UCSD-AML1 (cell line): ENCODE measurements around the gene AMBN.

Source experiments
- DNase-seq: peaks from one replicate; lab custom pipeline; 2025; ENCODE audit not compliant: unreplicated experiment; lab: John Stamatoyannopoulos, UW

Gene AMBN

GRCh38 chr4:70591955-70592582 is at the start of gene AMBN:
TSS of gene AMBN (plus strand) at chr4:70592256. CDS start at chr4:70592359, 103 bp downstream.
- DNase-seq: no peak

DNA sequence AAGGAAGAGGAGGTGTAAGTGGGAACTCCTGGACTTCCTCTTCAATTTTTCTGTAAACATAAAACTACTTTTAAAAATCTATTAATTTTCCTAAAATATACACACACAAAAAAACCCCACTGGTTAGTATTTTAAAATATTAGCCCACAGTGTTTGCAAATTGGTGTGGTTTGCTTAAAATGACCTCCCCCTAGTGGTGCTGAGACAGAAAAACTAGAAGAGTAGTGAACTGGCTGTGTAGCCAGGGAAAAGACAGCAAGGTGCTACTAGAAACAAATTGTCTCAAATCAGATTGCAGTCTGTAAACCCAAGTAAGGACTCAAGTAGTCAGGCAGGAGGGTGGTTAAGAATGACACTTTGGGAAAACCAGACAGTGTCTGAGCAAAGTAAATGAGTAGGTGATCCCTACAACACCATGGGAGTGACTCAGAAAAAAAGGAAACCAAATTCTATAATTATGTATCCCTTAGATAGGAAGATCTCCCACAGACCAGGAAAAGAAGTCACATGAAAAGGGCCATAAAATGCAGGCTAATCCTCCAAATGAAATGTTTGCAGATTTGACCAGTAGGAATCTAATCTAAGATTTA is 47.7 kb upstream of the AMBN start:
- DNase-seq: no peak

DNA sequence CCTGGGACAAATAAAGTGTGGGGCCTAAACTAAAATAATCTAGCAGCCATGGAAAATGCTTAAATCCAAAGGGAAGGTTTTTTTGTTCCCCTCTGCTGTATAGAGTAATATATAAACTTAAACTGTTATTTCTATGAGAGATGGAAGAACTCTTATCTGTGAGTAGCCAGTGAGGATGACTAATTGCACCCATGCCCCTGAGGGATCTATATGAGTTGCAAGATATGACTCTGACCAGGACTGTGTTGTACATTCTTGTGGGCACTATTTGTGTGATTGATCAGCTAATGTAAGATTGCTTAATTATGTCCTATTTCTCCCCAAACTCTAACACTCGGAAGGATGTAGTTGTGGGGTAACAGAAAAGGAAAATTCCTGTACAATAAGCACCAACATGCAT is 35.2 kb upstream of the AMBN start:
- DNase-seq: no peak

DNA sequence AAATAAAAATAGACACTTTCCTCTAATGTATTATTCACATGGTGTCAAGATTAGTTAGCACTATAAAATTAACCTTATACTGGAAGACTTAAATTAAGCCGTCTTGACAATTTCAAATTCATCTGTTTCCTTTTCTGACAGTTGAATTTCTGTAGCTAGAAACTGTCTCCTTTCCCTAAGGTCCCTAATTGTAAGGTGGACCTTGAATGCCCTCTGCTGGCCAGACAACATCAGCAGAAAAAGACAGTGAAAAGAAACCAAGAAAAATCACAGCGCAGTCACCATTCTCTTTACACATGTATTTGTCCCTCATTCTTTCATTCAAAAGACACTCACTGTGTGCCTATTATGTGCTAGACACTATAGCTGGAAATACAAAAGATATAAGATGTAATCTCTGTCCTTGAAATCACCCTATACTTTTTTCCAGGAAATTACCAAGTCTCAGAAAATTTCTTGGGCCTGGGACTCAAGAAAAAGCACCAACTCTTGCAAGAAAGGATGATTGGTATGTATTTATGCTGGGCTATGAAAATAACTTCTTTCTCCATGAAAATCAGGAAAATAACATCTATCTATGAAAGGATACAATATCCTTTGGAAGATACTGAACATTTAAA is 32.7 kb upstream of the AMBN start:
- DNase-seq: peak; percentile 10

GRCh38 chr4:70559924-70560323 is 32.1 kb upstream of the AMBN start:
- no peak for DNase-seq

- DNase-seq: no peak
Observed at GRCh38 chr4:70564033-70564432, 28.0 kb upstream of the AMBN start.

- DNase-seq: no peak
Observed at GRCh38 chr4:70570796-70571195, 21.3 kb upstream of the AMBN start.

DNA sequence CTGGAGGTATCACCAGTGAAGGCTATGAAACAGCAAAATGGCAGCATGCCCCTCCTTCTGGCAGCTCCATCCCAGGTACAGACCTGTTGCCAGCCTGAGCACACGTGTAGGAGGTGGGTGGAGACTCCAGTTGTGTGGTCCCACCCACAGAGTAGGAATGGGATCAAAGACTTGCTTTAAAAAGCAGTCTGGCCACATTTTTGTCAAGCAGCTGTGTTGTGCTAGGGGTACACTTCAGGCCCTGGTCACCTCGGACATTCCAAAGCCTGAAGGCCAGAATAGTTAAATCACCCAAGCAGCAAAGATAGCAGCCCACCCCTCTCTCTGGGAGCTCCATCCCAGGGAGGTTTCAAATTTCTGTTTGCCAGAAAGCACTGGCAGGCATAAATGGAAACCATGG is 20.3 kb upstream of the AMBN start:
- DNase-seq: no peak

- DNase-seq: no peak
Observed at GRCh38 chr4:70575964-70576363, 16.1 kb upstream of the AMBN start.

GRCh38 chr4:70577220-70577927 is 14.7 kb upstream of the AMBN start:
- no peak for DNase-seq

GRCh38 chr4:70581980-70582379 is 10.1 kb upstream of the AMBN start:
- DNase-seq: no peak

DNA sequence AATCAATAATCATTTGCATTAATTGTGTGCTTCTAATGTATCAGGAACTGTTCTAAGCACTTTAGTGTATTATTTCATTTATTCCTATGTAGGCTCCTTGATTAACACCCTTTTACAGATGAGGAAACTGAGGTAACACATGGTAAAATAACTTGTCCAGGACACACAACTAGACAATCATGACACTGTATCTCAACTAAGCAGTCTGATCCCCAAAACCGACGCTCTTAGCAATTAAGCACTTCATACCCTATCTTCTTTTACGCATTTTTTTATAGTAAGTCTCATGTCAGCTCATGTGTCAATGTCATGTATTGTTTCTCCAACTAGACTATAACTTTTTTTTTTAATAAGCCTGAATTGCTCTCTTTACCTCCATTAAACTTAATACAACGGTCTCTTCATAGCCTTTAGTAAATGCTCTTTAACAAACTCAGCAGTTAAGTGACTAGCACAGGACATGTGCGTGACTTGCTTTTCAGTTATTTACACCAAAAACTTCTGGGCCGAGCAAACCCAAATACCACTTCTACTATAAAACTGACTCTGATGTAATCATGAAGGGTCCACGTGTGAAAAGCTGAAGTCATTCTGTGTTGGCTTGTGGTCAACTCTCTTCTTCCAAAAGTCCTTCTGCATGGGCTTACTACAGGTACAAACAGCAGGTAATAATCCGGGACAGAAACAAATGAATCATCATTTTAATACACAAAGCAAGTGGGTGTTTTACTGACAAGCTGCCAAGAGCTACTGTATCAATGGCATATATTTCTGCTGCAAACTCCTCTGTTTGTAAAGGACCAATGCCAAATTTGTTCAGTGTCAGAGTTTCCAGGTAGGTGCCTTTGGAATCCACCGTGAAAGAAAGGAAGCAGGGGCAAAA is 7.9 kb upstream of the AMBN start:
- DNase-seq: no peak

DNA sequence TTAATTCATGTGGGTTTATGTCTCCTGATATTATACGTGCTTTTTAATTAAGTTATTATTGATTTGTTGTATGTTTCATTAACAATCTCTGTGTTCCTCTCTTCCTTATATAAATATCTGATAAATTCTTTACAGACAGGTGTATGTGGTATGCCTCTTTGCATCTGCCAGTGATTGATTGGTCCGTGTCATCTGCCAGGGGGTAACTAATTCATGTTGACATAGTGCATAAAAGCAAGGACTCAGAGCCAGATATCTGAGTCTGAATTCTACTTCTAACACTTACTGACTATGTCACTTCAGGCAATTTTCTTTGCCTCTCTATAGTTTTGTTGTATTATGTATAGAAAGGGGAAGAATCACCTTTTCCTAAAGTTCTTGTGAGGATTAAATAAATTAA is 5.2 kb upstream of the AMBN start:
- no peak for DNase-seq

DNA sequence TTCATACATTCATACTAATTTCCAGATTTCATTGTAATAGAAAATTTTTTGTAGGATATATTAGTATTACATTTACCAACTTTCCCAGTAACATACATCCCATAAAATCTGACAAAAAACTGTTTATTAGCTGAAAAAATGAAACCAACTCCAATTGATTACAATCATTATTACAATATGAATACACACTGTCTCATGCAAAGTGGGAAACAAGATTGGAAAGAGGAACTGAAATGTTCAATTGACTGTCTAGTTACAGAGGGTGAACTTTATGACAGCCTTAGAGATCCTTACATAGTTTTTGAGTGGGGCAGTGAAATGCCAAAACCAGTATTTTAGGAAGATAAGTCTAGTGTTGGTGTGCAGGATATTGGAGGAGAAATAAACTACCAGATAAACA is 2.3 kb upstream of the AMBN start:
- no peak for DNase-seq

- DNase-seq: no peak
Observed at GRCh38 chr4:70594196-70594595, 2.1 kb downstream of the AMBN start.

DNA sequence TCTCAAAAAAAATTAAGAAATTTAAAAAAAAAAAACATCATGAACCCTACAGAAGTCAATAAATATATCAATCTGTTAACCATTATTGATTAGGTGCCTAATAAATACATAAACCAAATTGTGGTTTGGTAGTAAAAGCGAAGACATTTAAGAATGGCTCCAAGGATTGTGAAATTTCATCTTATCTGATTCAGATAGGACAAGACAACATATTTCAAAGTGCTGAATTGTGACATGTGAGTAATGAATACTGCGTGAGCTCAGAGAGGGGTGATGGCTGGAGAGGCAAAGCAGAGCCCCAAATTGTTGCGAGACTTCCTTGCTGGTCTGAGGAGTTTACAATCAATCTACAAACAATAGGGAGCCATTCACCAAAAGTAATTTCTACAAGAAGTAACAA is 8.2 kb downstream of the AMBN start:
- no peak for DNase-seq

DNA sequence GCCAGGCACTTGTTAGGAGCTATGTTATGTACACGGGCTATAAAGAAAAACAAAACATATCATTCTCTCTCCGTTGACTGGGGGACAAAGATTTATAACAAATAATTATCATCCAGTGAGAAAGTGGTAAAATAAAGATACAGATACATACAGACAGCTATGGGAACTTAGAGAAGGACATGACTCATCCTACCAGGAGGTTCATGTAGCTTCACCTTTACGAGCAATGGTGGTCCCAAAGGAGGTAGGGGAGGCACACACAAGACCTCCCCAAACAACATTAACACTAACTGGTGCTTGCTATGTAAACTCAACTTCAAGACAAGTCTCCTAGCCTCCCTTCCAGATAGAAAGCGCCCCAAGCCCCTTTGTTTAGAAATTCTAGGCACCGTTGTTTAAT is 8.9 kb downstream of the AMBN start:
- DNase-seq: no peak

- DNase-seq: peak; percentile 37
Observed at GRCh38 chr4:70601422-70602039, 9.5 kb downstream of the AMBN start.

- no peak for DNase-seq
Observed at GRCh38 chr4:70603856-70604255, 11.8 kb downstream of the AMBN start.

DNA sequence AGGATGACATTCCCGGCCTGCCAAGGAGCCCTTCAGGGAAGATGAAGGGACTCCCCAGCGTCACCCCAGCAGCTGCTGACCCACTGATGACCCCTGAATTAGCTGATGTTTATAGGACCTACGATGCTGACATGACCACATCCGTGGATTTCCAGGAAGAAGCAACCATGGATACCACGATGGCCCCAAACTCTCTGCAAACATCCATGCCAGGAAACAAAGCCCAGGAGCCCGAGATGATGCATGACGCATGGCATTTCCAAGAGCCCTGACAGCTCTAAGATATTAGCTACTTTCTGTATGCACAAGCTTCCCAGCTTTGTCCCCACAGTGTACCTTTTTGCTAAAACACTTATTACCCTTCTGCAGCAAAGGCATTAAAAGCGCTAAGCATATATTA is 14.4 kb downstream of the AMBN start:
- DNase-seq: peak; percentile 12
